Heart left ventricle (tissue), 16 donors: ENCODE measurements around the gene XRCC6. TPM values are rescaled to one million over a fixed set of nuclear protein-coding genes. Genes with fewer than 3 reads are reported as not detected.
A peak's percentile ranks its signal among the peaks of the same experiment; 100 is the strongest.

ENCODE experiments used
- ATAC-seq, 4 donors: fragments of 200-7000 bp; cut with Tn5 transposase; one replicate each; pipeline ENCODE4 v1.9.1; 2020 to 2022; ENCODE audit warnings: moderate library complexity in 4 of 4, mild to moderate bottlenecking in 3 of 4, moderate number of reproducible peaks in 1 of 4
- DNase-seq, 5 donors: peaks; one replicate each; pipeline ENCODE4 v3.0.0-alpha.2; 2020
- H3K27ac ChIP-seq, 12 donors: fragments of 200-600 bp; sonication (generic) in 4 of 12; one replicate each; pipeline versions ENCODE4 v1.5.0 to v1.8.0; 2016 to 2022; ENCODE audit warnings: mild to moderate bottlenecking in 2 of 12
- H3K27me3 ChIP-seq, 9 donors: fragments of 200-600 bp; sonication (generic) in 2 of 9; one replicate each; pipeline versions ENCODE4 v1.5.1 to v1.8.0; 2016 to 2022; ENCODE audit warnings: mild to moderate bottlenecking in 3 of 9
- H3K36me3 ChIP-seq, 9 donors: fragments of 200-600 bp; sonication (generic) in 2 of 9; one replicate each; pipeline versions ENCODE4 v1.5.0 to v1.8.0; 2018 to 2022; ENCODE audit warnings: mild to moderate bottlenecking in 2 of 9
- H3K4me1 ChIP-seq, 12 donors: fragments of 200-600 bp; sonication (generic) in 4 of 12; one replicate each; pipeline versions ENCODE4 v1.5.0 to v1.8.0; 2016 to 2022; ENCODE audit warnings: mild to moderate bottlenecking in 3 of 12
- H3K4me3 ChIP-seq, 12 donors: fragments of 200-600 bp; sonication (generic) in 4 of 12; one replicate each; pipeline versions ENCODE4 v1.5.0 to v1.8.0; 2017 to 2022; ENCODE audit warnings: mild to moderate bottlenecking in 9 of 12, moderate library complexity in 4 of 12
- H3K9me3 ChIP-seq, 12 donors: fragments of 200-600 bp; sonication (generic) in 4 of 12; one replicate each; pipeline versions ENCODE4 v1.5.0 to v1.8.0; 2016 to 2022; ENCODE audit warnings: mild to moderate bottlenecking in 1 of 12
- POLR2A ChIP-seq, 2 donors: fragments of 450-650 bp; IDR thresholded peaks; one replicate each; pipeline ENCODE4 v1.6.1; 2017; ENCODE audit warnings: antibody characterized with exemption in 2 of 2, mild to moderate bottlenecking in 2 of 2, moderate library complexity in 2 of 2
- WGBS, 4 donors: extraction: QIAGEN DNeasy Blood & Tissue Kit in 2 of 4; methylation state at CpG; one replicate each; pipeline versions ENCODE4 v1.1.5 to v1.1.7; 2013 to 2018; 5-methylcytosine and 5-hydroxymethylcytosine counted together
- intact Hi-C, 10 donors: fragments of 100-400 bp; cut with DNase I; formaldehyde crosslinking; loops; one replicate each; pipeline versions ENCODE4 v1.11.1 to v1.14.2; 2022
- polyA plus RNA-seq, 2 donors: library from polyadenylated mRNA; stranded (reverse); fragments of 200-250 nt; gene quantifications; one replicate each; pipeline ENCODE4 v1.2.3, GENCODE V29; 2013
- total RNA-seq, 9 donors: library from RNA; depleted of rRNA in 2 of 9; stranded (reverse); fragments of >200 nt in 2 of 9; fragmentation: NEBNext Ultra II Directional in 3 of 9; extraction: Animal tissue kit (Norgen Biotek cat#: 25700) in 3 of 9; gene quantifications; one replicate each; pipeline versions ENCODE4 v1.1.0 to v1.2.4, GENCODE V29; 2016 to 2023
- TF ChIP-seq, protein P1 (sequence below), 12 donors: fragments of 200-600 bp; sonication (generic) in 4 of 12; IDR thresholded peaks; one replicate each; pipeline versions ENCODE4 v1.5.0 to v1.8.0; 2018 to 2022; ENCODE audit warnings: antibody characterized with exemption in 12 of 12, mild to moderate bottlenecking in 5 of 12
- donor health status: ischemic (EF 13 %, LVEDD 7.1; RV severe dilation, severe dysfunction).
- donor health status: healthy with polysubstance abuse.
- donor health status: DM: no; HTN: yes; CAD: no.
- donor health status: DM: no; HTN: no; CAD: no.
- donor health status: ischemic (EF 25% LVEDD 6.9; RV normal size, moderate dysfunction).
- donor health status: ischemic (EF 25% LVEDD 5.7; RV mildly dilated, moderate dysfunction).
- donor health status: healthy.
- donor health status: DM: yes; HTN: yes; CAD: no.
- donor health status: ischemic (EF 35%, LVEDD 5.7; RV mildly dilated, moderate dysfunction).
- donor health status: nonischemic (EF 11% LVEDD 7.7; RV severe dilation, severe dysfunction).
- donor health status: DM: yes; HTN: yes; CAD: no.
- donor health status: PGD.
- donor health status: ischemic (EF 29% LVEDD 5.4; RV normal size, mild dysfunction).
- donor health status: nonischemic (EF 23%, LVEDD 6.1; RV moderate dilation, normal function).

XRCC6 gene
- total and polyA plus RNA-seq, 11 donors: 123 to 231 (median 176) TPM

- WGBS, 4 donors: 20 to 51% (median 46%) methylated on average over 13 to 26 of the region's 26 CpGs
- ATAC-seq (peak; percentile 49 to 72 (median 52)), DNase-seq (peak; percentile 76 to 93 (median 87))
- Histone ChIP-seq H3K27ac (peak overlapping the region; percentile 25 to 75 (median 54)), H3K36me3 (peaks cover 0 to 35% (median 3%) of the 10 kb centered on the region in 9 donors), H3K4me3 (no peak overlapping the region), H3K4me1 (peaks cover 0 to 46% (median 11%) of the 10 kb centered on the region in 12 donors), H3K27me3 (no peaks in the 10 kb centered on the region), H3K9me3 (no peaks in the 10 kb centered on the region)
- intact Hi-C loops: no loop called here
- no peak for TF ChIP-seq POLR2A (IDR thresholded peaks at IDR 0.05)
- TF ChIP-seq, protein P1, sequence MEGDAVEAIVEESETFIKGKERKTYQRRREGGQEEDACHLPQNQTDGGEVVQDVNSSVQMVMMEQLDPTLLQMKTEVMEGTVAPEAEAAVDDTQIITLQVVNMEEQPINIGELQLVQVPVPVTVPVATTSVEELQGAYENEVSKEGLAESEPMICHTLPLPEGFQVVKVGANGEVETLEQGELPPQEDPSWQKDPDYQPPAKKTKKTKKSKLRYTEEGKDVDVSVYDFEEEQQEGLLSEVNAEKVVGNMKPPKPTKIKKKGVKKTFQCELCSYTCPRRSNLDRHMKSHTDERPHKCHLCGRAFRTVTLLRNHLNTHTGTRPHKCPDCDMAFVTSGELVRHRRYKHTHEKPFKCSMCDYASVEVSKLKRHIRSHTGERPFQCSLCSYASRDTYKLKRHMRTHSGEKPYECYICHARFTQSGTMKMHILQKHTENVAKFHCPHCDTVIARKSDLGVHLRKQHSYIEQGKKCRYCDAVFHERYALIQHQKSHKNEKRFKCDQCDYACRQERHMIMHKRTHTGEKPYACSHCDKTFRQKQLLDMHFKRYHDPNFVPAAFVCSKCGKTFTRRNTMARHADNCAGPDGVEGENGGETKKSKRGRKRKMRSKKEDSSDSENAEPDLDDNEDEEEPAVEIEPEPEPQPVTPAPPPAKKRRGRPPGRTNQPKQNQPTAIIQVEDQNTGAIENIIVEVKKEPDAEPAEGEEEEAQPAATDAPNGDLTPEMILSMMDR (IDR thresholded peaks at IDR 0.05): no peak
These were observed 46.2 kb upstream of the XRCC6 start for GRCh38 chr22:41574847-41575381.

GRCh38 chr22:41575533-41575932 is 45.6 kb upstream of the XRCC6 start:
- ATAC-seq (no peak), DNase-seq (peak in 1 of 5 donors; percentile 20)
- Histone ChIP-seq H3K36me3 (peaks cover 0 to 39% (median 4%) of the 10 kb centered on the region in 9 donors), H3K27ac (peak overlapping the region in 10 of 12 donors; percentile 9 to 75 (median 58)), H3K4me3 (no peak overlapping the region), H3K27me3 (no peaks in the 10 kb centered on the region), H3K4me1 (peaks cover 0 to 46% (median 11%) of the 10 kb centered on the region in 12 donors), H3K9me3 (no peaks in the 10 kb centered on the region)
- intact Hi-C loops: no loop called here
- no peak for TF ChIP-seq POLR2A (IDR thresholded peaks at IDR 0.05)
- TF ChIP-seq, protein P1 (IDR thresholded peaks at IDR 0.05): no peak
- WGBS, 4 donors: 84 to 93% (median 90%) methylated on average over 3 to 15 of the region's 15 CpGs

DNA sequence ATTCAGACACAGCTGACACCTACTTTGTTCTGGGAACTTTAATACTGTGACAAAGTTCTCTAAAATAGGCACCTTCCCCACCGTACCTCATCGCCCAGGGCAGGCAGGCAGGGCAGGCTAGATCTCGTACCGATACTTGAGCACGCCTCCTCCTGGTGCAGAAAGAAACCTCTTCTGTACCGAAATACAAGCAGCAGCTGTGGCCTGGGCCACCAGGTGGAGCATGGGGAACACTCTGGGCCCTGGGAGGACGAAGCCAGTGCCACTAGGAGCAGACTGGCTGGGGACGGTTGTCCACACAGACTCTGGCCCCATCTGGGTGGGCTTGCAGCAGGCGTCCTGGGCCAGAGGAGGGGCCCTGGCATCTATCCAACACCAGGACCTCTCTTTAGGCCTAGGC is 44.2 kb upstream of the XRCC6 start:
- no peaks in the 10 kb centered on the region for H3K27me3 ChIP-seq
- H3K4me1 ChIP-seq: peaks cover 0 to 46% (median 11%) of the 10 kb centered on the region in 12 donors
- ATAC-seq (peak; percentile 25 to 69 (median 45)), DNase-seq (peak; percentile 57 to 78 (median 73))
- peaks cover 0 to 45% (median 9%) of the 10 kb centered on the region in 9 donors for H3K36me3 ChIP-seq
- WGBS, 4 donors: 48 to 68% (median 62%) methylated on average over 6 to 9 of the region's 9 CpGs
- H3K9me3 ChIP-seq: no peaks in the 10 kb centered on the region
- intact Hi-C loops: no loop called here
- no peak overlapping the region for H3K4me3 ChIP-seq
- peak overlapping the region in 4 of 12 donors; percentile 21 to 75 (median 57) for H3K27ac ChIP-seq
- TF ChIP-seq POLR2A (IDR thresholded peaks at IDR 0.05): no peak
- TF ChIP-seq, protein P1 (IDR thresholded peaks at IDR 0.05): peak; percentile 45 to 75 (median 63)

DNA sequence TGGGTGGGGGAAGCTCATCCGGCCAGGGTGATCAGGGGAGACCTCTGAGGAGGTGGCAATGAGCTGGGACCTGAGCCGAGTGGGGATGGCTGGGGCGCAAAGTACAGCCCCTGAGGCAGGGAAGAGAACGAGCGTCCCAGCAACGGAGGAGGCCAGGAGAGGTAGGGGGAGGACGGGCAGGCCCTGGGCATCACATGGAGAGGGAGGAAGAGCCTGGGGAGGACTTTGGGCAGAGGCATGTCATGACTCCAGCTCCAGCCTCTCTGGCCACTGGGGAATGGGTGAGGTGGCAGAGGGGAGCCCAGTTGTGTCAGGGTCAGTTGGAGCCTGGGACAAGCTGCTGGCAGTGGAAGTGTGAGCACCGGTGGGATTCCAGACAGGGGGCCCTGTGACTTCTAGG is 43.0 kb upstream of the XRCC6 start:
- H3K27me3 ChIP-seq: no peaks in the 10 kb centered on the region
- TF ChIP-seq, protein P1 (IDR thresholded peaks at IDR 0.05): no peak
- TF ChIP-seq POLR2A (IDR thresholded peaks at IDR 0.05): no peak
- intact Hi-C loops: no loop called here
- H3K9me3 ChIP-seq: no peaks in the 10 kb centered on the region
- H3K27ac ChIP-seq: peak overlapping the region in 3 of 12 donors; percentile 7 to 75 (median 22)
- peaks cover 0 to 58% (median 18%) of the 10 kb centered on the region in 9 donors for H3K36me3 ChIP-seq
- no peak overlapping the region for H3K4me3 ChIP-seq
- DNase-seq: peak in 2 of 5 donors; percentile 31 to 60
- 86 to 92% (median 91%) methylated on average over 8 of the region's 8 CpGs for WGBS, 4 donors
- peaks cover 0 to 54% (median 11%) of the 10 kb centered on the region in 12 donors for H3K4me1 ChIP-seq
- ATAC-seq: peak; percentile 1 to 9 (median 5)
